Subcutaneous adipose tissue (tissue), 4 donors: Measurements from ENCODE around the gene SCARB2. TPM values are rescaled to one million over a fixed set of nuclear protein-coding genes. Genes with fewer than 3 reads are reported as not detected.

ENCODE experiments used
- CTCF ChIP-seq: fragments of 450-650 bp; IDR thresholded peaks from one replicate; pipeline ENCODE4 v1.5.1; 2016; ENCODE audit warnings: low read depth, mild to moderate bottlenecking, control low read depth, antibody characterized with exemption, moderate library complexity
- total RNA-seq, 4 donors: library from RNA; depleted of rRNA; stranded (reverse); fragments of >200 nt; gene quantifications; one replicate each; pipeline ENCODE4 v1.1.0, GENCODE V29; 2016

The SCARB2 gene
- total RNA-seq, 4 donors from 2014 or later = 160 to 308 (median 169) TPM

DNA sequence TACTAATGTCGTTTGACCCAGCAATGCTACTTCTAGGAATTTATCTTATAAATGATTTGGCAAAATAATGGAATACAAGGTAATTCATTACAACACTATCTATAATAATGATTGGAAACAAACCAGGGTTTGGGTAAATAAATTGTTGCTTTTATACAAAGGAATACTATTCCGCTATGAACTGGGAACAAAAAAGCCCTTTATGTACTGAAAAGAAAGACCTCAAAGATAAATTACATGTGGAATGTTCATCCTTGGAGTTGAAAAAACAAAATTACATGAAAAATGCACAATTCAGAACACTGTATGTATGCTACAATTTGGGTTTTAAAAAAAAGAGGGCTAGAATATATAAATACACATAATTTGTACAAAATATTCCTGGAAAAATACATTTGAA is 60.3 kb downstream of the SCARB2 start:
- TF ChIP-seq CTCF = no peak

GRCh38 chr4:76148142-76148865 is 65.3 kb downstream of the SCARB2 start, which contains the start of gene NUP54:
TSS of gene NUP54 (minus strand) at chr4:76148397. CDS start at chr4:76148374, 23 bp downstream.
- TF ChIP-seq CTCF = no peak

GRCh38 chr4:76147454-76148141 is 66.0 kb downstream of the SCARB2 start:
- TF ChIP-seq CTCF = no peak

- TF ChIP-seq CTCF = no peak
Measured at GRCh38 chr4:76144546-76144945, 69.1 kb downstream of the SCARB2 start.

GRCh38 chr4:76141241-76141640 is 72.4 kb downstream of the SCARB2 start:
- no peak for TF ChIP-seq CTCF

DNA sequence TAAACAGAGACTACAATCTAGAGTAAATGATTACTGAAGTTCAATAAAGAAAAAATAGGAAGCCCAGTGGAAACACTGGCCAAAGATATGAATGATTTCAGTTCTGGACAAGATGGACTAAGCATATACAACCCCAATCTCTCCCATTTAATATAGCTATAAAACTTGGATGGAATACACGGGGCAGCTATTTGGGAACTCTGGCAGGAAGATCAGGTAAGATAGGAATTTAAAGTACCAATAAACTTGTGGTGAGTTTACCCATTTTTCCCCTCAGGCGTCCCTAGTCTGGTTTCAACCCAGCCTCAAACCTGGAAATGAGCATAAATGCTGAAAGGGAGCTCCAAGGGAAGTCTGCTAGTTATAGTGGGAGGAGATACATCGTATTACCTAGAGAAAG is 85.9 kb downstream of the SCARB2 start:
- no peak for TF ChIP-seq CTCF

DNA sequence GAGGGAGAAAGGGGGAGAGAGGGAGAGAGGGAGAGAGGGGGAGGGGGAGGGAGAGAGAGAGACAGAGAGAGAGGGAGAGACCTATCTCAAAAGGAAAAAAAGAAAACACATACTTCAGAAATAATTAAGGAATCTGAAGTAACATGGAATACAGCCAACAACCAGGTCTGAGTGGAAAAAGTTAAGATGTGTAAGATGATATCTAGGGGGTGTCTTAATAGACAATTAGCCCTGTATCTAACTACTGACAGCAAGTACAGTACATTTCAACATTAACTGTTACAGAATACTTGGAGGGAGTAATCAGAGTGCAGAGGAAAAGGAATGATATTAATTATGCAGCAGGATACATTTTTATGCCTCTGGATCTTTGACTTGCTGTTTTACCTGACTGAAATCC is 87.8 kb downstream of the SCARB2 start:
- no peak for TF ChIP-seq CTCF
